ENCODE results near the gene MOB1A. TPM values are rescaled to one million over a fixed set of nuclear protein-coding genes. Genes with fewer than 3 reads are reported as not detected.
A peak's percentile ranks its signal among the peaks of the same experiment; 100 is the strongest.

Gene MOB1A
- total RNA-seq, 4 donors from 2014 or later = 63.0 to 161 (median 95.3) TPM

- intact Hi-C loops (cut with DNase I; ENCODE audit: low total_unique reads) = no loop called here
- no peaks in the 10 kb centered on the region for H3K4me1 ChIP-seq
- no peak overlapping the region for H3K27ac ChIP-seq
- H3K36me3 ChIP-seq = no peaks in the 10 kb centered on the region
- no peak for DNase-seq
- no peak overlapping the region for H3K4me3 ChIP-seq
- TF ChIP-seq CTCF (IDR thresholded peaks at IDR 0.05) (no peak), POLR2A (IDR thresholded peaks at IDR 0.05) (no peak)
- H3K27me3 ChIP-seq = no peaks in the 10 kb centered on the region
- H3K9me3 ChIP-seq = no peaks in the 10 kb centered on the region
These were observed 5.2 kb upstream of the MOB1A start for GRCh38 chr2:74183878-74184277.

GRCh38 chr2:74181739-74182138 is 3.1 kb upstream of the MOB1A start:
- Histone ChIP-seq H3K9me3 (no peaks in the 10 kb centered on the region), H3K36me3 (no peaks in the 10 kb centered on the region), H3K4me1 (no peaks in the 10 kb centered on the region), H3K27ac (no peak overlapping the region), H3K4me3 (no peak overlapping the region), H3K27me3 (no peaks in the 10 kb centered on the region)
- TF ChIP-seq POLR2A (IDR thresholded peaks at IDR 0.05) (no peak), CTCF (IDR thresholded peaks at IDR 0.05) (no peak)
- no peak for DNase-seq
- intact Hi-C loops (cut with DNase I; ENCODE audit: low total_unique reads) = no loop called here

GRCh38 chr2:74179063-74179865 is 585 bp upstream of the MOB1A start:
- H3K9me3 ChIP-seq = no peaks in the 10 kb centered on the region
- peak overlapping the region; percentile 74 to 87 for H3K4me3 ChIP-seq
- DNase-seq = no peak
- no peak for TF ChIP-seq POLR2A (IDR thresholded peaks at IDR 0.05)
- TF ChIP-seq CTCF (IDR thresholded peaks at IDR 0.05) = peak in 2 of 4 experiments; percentile 3 to 44
- H3K36me3 ChIP-seq = no peaks in the 10 kb centered on the region
- H3K27me3 ChIP-seq = no peaks in the 10 kb centered on the region
- H3K4me1 ChIP-seq = peaks cover 0 to 5% of the 10 kb centered on the region in 2 donors
- H3K27ac ChIP-seq = peak overlapping the region; percentile 58 to 96
- intact Hi-C loops (cut with DNase I; ENCODE audit: low total_unique reads) = no loop called here

- TF ChIP-seq POLR2A (IDR thresholded peaks at IDR 0.05) (no peak), CTCF (IDR thresholded peaks at IDR 0.05) (no peak)
- Histone ChIP-seq H3K4me1 (peaks cover 0 to 6% of the 10 kb centered on the region in 2 donors), H3K27ac (peak overlapping the region; percentile 91 to 96), H3K9me3 (no peaks in the 10 kb centered on the region), H3K36me3 (no peaks in the 10 kb centered on the region), H3K27me3 (no peaks in the 10 kb centered on the region), H3K4me3 (peak overlapping the region; percentile 74 to 87)
- no peak for DNase-seq
- intact Hi-C loops (cut with DNase I; ENCODE audit: low total_unique reads) = no loop called here
These were observed 983 bp downstream of the MOB1A start for GRCh38 chr2:74177696-74178095.

GRCh38 chr2:74174909-74175308 is 3.8 kb downstream of the MOB1A start:
- H3K4me1 ChIP-seq = peaks cover 0 to 6% of the 10 kb centered on the region in 2 donors
- intact Hi-C loops (cut with DNase I; ENCODE audit: low total_unique reads) = no loop called here
- no peak for DNase-seq
- no peaks in the 10 kb centered on the region for H3K9me3 ChIP-seq
- no peak overlapping the region for H3K4me3 ChIP-seq
- no peak overlapping the region for H3K27ac ChIP-seq
- H3K36me3 ChIP-seq = no peaks in the 10 kb centered on the region
- TF ChIP-seq CTCF (IDR thresholded peaks at IDR 0.05) = no peak
- no peak for TF ChIP-seq POLR2A (IDR thresholded peaks at IDR 0.05)
- no peaks in the 10 kb centered on the region for H3K27me3 ChIP-seq

Data from uterus (tissue), 4 donors.